Measurements from ENCODE around the gene AFDN. TPM values are rescaled to one million over a fixed set of nuclear protein-coding genes. Genes with fewer than 3 reads are reported as not detected.
A peak's percentile ranks its signal among the peaks of the same experiment; 100 is the strongest.

The AFDN gene, protein sequence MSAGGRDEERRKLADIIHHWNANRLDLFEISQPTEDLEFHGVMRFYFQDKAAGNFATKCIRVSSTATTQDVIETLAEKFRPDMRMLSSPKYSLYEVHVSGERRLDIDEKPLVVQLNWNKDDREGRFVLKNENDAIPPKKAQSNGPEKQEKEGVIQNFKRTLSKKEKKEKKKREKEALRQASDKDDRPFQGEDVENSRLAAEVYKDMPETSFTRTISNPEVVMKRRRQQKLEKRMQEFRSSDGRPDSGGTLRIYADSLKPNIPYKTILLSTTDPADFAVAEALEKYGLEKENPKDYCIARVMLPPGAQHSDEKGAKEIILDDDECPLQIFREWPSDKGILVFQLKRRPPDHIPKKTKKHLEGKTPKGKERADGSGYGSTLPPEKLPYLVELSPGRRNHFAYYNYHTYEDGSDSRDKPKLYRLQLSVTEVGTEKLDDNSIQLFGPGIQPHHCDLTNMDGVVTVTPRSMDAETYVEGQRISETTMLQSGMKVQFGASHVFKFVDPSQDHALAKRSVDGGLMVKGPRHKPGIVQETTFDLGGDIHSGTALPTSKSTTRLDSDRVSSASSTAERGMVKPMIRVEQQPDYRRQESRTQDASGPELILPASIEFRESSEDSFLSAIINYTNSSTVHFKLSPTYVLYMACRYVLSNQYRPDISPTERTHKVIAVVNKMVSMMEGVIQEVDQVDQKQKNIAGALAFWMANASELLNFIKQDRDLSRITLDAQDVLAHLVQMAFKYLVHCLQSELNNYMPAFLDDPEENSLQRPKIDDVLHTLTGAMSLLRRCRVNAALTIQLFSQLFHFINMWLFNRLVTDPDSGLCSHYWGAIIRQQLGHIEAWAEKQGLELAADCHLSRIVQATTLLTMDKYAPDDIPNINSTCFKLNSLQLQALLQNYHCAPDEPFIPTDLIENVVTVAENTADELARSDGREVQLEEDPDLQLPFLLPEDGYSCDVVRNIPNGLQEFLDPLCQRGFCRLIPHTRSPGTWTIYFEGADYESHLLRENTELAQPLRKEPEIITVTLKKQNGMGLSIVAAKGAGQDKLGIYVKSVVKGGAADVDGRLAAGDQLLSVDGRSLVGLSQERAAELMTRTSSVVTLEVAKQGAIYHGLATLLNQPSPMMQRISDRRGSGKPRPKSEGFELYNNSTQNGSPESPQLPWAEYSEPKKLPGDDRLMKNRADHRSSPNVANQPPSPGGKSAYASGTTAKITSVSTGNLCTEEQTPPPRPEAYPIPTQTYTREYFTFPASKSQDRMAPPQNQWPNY (N-terminal part only)
- 21.6 TPM for polyA plus RNA-seq (2013, experiment 1 of 2; ENCODE audit: insufficient read length)
- polyA plus RNA-seq (2013, experiment 2 of 2; ENCODE audit: insufficient read length): 20.4 TPM

DNA sequence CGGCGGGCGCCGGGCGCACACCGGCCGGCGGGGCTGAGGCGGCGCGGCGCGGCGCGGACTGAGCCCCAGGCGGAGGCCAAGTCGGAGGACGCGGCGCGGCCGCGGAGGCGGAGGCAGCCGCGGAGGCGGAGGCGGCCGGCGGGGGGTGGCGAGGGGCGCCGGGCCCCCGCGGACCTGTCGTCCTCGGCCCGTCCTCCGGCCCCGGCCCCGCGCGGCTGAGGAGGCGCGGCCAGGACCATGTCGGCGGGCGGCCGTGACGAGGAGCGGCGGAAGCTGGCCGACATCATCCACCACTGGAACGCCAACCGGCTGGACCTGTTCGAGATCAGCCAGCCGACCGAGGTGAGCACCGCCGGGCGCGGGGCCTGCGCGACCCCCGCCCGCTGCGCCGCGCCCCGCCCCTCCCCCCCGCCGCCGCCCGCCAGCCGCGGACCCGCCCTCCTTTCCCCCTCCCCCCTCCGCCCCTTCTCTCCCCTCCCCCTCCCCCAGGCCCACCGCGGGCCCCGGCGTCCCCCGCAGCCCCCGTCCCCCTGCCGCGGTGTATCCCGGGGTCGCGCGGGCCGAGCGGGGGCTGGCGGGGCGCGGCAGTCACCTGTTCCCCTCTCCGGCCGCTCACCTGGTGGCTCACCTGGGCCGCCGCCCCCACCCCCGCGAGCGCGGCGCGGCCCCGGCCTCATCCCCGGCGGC, at the start of gene AFDN:
Gene AFDN (plus strand): TSS at position 16 of the 687 bp plus-strand sequence. CDS start 222 bp downstream, at position 238.
- peak; percentile 27 for DNase-seq

DNA sequence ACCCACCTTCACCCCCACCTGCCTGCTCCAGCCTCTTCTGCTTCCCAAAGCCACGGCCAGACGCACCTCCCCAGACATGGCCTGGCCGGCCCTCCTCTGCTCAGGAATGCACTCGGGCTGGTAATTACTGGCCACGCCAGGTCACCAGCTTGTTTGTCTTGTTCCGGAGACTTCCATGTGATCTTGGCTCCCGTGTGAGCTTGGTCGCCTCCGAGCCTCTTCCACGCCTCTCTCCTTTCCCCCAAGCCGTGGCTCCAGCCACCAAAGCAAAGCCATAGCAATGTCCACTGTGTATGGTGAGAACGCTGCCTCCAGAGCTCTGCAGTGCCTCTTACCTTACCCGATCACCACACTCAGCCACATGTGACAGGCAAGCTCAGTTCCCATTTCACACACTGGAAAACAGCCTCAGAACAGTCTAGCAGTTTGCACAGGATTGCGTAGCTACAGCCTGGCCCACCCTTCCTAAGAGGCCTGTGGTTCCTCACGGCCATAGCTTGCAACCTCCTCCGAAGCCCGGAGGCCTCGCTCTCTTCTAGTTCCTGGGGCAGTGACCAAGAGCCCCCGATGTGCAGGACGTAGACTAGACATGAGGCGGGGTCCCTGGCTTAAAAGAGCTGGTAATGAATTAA, 48.1 kb upstream of the AFDN start:
- DNase-seq: no peak

DNA sequence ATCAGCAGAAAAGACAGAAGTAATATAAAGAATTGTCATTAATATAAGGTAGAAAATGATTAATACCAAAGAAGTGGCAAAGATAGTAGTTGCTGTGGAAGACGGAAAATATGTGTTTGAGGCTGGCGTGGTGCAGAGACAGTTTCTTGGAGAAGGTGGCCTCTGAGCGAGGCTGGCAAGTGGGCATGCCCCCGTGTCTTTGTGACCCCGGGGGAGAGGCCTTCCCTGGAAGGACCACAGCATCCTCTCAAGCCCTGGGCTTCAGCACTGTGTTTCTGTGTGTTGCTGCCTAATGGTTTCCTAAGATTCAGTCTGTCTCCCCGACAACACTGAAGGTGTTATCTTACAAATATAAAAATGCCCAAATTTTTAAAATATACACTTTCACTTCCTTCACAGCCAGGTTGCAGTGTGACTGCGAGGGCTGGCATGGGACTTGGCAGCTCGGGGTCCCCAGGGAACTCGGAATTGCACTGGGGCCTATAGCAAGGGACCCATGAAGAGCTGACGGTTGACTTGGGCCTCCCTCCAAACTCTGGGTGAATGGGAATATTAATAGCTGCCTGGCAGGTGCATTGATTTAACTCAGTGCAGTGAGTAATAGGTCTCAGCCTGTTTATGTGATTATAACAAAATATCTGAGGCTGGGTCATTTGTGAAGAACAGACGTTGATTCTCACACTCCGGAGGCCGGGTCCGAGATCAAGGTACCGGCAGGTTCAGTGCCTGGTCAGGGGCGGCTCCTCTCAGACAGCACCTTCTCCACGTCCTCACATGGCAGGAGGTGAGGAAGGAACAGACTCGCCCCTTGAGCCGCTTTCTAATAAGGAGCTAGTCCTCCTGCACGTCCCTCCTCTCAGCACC, 47.4 kb upstream of the AFDN start:
- DNase-seq: no peak

DNA sequence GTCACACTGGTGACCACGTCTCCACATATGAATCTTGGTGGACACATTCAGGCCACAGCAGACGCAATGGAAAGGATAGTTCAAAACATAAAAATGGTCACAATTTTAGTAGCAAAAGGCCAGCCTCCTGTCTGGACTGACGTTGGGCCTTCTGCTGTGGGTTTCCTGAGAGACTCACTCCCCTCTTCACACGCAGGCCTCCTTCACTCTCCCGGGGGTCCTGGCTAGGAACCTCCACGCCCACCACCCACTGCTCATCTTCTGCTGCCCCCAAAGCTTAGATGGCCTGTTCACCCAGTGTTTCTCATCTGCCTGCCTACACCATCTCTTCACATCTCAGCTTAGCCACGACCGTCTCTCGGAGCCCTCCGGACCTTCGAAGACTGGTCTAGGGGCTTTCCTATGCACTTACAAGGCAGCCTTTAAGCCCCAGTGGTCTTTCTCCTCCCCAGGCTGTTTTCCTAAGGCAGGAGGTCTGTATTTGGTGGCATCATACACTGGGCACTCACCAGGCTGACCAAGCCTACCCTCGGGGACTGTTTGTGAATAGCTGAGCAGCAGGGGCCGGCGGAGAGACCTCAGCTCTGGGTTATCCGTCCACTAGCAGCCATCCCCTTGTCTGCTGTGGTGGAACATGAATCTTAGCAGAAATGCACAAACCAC, 46.6 kb upstream of the AFDN start:
- DNase-seq: no peak

DNA sequence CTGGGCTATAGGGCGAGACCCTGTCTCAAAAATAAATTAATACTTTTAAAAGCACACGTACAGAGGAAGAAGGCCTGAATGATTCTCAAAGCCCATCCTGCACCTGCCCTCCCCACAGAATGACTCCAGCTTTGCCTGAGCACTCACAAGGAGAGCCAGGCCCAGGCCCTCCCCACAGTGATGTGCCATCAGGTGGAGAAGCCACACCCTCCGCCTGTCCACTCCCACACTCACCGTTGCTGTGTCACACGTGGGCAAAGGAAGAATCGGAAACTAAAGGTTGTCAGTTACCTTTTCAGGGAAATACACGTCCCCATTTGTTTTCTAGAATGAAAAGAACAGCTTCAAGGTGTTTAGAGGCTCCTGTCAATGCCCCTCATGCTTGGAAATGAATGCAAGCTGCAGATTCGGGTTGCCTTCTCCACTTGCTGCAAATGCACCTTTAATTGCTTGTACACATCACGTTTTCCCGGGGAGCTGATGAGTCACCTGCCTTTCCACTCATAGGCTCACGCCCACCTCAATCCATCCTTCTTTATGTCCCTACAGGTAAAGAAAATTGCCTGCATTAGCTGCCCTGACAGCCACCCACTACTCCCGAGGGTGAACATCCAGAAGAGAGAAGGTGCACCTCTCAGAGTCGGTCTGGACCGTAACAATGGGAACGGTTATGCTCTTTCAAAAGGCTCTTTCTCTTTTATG, 45.5 kb upstream of the AFDN start:
- no peak for DNase-seq

DNA sequence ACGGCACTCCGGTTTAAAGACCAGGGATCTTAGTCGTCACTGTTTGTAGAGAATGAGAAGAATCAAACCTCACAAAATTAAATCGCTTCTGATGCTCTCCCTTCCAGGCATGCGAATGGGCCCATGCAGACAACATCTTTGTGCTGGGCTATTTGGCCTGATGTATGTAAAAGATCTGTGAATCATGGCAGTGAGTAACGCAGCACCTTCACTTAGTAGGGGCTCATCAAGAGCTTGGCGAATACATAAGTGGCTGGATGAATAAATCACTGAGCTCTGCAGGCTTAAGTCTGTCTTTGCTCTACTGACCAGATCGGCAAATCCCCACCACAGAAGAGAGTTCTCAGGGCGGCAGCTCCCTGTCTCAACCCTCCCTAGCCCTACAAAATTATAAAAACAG, 44.8 kb upstream of the AFDN start:
- DNase-seq: no peak

DNA sequence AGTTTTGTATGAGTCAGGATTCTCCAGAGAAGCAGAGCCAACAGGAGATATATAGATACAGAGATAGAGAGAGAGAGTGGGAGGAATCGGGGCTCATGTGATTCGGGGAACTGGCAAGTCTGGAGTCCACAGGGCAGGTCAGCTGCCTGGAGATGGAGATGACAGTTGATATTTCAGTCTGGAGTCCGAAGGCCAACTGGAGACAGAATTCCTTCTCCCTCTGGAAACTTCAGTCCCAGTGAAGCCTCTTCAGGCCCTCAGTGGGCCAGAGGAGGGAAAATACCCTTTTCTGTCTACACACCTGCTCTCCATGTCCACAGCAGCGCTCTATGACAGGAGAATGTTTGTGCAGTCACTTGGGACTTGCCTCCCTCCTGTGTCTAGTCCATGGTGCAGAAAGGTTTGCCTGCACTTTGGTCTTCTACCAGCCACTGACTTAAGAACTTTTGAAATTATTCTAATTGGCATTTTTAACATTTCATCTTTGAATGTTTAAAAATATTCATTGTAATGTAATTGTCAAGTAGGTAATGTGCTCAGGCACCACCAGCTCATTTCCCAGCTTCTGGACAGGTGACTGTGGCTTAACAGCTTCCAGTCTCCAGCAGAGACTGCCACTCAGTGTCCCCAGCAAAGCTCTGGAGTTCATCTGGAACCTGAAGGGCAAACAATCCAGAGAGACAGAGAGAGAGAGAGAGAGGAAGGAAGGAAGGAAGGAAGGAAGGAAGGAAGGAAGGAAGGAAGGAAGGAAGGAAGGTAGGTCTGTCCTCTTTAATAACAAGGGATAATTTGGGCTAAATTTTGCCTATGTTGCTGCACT, 43.8 kb upstream of the AFDN start:
- DNase-seq: no peak

DNA sequence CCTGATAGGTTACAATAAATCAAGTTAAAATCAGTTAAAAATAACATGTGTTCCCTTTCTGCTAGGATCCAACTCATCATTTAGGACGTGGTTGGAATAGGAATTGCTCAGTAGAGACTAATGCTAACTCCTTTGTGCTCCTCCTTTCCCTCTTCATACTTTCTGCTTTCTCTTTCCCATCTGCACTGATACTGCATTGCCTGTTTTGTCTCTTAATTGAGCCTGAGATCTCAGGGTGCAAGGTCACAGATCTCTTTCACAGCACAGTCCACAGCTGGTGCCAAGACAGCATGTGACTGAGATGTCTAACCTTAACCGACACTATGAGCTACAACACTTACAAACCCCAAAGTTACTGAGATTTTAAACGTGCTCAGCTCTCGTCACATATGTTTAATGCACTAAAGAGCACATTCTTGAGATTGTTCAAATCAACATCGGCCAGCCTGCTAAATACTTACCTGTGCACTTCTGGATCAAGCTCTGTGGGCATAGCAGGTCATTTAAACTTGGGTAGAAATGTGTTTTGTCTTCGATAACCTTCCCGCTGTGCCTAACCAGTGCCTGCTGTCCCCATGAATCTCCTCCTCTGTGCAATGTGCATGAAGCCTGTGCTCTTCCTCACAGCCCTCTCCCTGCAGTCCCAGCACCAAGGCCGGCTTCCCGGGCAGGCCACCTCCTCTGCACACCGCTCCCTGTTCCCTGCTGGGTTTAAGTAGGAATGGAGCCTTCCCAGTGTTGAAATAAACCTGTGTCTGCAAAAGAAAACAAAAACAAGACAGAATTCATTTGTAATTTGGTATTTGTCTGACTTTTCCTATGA, 39.6 kb upstream of the AFDN start:
- no peak for DNase-seq

DNA sequence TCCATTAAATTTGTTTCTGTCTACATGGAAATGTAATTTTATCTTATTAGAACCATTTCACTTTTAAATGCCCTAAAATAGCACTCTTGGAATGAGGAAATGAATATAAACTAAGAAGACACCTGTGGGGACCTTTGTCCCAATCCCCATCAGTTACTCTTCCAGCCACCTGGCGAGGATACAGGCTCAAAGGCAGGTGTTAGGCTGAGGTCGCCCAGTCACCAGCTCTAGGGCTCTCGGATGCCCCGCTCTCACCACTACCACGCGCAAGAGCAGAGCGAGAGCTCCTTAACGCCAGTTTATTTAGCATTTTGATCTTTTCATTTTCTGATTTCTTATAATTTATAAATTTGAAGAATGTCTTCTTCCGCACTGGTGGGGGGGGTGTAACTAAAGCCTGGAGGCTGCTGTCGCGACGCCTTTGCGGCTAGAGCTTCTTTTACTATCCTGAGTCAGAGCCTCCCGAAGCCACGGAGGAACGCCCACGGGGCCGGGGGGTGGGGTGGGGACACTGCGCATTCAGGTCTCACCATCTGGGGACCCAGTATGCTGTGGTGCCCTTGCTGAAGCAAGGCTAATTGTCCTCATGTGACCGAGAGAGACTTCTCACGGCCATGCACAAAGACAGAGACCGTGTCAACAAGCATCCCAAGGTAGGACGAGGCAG, 38.7 kb upstream of the AFDN start:
- no peak for DNase-seq

DNA sequence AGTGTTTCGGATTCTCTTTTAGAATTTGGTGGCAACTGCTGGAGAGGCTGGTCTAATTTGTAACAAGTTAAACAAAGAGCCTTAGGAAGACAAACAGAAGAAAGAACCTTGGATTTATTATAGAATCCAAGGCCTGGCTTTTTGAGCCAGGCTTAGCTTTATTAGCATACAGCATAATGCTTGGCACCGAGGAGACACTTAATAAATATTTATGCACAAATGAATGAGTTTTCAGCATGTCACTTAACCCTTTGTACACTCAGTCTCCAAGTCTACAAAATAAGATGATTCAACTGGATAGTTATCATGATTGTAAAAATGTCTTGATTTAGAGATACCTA, 38.2 kb upstream of the AFDN start:
- DNase-seq: no peak

DNA sequence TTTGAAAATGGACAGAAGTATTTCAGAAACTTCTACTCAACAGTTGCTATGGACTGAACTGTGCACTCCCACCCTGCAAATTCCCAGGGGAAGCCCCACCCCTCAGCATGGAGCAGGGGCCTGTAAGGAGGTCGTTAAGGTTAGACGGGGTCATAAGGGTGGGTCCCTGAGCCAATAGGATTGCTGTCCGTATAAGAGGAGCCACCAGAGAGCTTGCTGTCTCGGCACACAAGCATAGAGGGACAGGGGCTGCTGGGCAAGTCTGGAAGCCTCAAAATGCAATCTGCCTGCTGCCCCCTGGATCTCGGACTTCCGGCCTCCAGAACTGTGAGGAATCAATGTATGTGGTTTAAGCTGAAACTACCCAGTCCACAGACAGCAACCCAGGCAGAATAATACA, 37.4 kb upstream of the AFDN start:
- no peak for DNase-seq

DNA sequence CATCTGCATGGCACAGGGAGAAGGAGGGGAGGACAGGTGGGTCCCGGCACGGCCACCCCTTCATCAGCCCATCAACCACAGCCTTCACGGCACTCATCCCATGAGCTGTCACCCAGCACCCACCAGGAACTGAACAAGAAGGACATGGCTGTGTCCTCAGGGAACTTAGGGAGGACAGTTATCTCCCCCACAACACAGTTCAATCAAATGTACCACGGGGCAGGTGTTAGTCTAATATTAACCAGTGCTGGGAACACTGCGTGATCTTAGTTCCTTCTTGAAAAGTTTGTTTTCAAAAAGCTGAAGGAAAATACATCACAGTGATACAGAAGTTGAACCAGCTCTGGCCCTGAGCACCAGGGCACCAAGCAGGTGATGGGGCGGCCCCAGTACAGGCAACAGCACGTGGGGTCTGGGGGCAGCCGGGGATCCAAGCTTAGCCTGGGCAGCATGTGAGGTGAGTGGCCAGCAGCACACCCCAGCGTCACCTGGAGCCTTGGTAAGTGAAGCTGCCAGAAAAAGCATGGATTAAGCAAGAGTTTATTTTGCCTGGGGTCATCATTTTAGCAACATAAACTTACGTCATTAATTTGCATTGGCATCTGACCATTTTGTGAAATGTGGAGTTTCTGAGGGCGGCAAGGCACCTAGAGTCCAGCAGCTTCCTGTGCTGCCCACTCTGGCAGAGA, 35.5 kb upstream of the AFDN start:
- no peak for DNase-seq

DNA sequence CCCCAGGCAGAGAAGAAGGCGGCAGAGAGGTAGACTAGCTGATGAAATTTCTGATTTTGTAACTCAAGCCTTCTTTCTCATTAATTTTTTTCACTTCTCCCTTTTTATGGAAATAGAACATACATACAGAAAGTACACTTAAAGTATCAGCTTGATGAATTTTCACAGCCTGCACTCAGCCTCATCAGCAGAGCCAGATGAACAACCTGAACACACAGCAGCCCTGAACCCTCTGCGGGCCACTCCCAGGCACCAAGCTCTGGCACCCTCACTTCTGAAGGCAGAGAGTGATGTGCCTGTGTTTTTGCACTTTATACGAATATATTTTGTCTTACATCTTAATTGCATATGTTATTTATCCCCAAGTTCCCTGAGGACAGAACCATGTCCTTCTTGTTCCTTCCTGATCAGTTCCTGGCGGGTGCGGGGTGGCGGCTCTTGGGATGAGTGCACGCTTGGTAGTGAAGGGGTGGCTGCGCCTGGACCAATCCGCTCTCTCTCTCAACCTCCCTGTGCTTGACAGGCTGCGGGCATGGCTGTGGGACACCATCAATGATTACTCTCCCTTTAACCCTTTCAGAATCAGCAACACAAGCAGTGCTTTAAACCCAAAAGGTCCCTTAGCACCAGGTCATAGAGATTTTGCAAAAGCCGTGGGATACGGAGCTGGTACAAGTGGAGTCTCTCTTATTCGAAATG, 34.8 kb upstream of the AFDN start:
- no peak for DNase-seq

DNA sequence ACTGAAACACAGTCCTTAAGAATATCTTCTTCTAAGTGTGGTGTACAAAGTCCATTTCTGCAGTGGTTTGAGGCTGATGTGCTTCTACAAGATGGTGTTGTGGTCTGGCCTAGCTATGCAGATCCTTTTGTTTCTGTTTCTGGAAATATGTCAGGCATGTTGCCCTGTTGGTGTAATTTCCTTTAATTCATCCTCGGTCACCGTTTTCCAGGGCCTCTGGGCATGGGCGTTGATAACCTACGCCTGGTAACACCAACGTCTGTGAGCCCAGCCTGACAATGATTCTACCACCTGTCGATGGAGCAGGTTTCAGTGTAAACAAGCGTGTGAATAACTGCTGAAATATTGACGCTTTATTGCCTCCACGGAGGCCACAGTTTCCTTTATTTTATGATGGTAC, 33.3 kb upstream of the AFDN start:
- no peak for DNase-seq
